BJ (cell line): Measurements from ENCODE around the gene ABHD16B. TPM values are rescaled to one million over a fixed set of nuclear protein-coding genes. Genes with fewer than 3 reads are reported as not detected.
"Not testable (repeated sequence)": the region's sequence is repeated elsewhere in the genome, so short reads cannot be mapped to it uniquely, and the experiment has no call there.

Experiments
- CTCF ChIA-PET: fragments of 350-600 bp; formaldehyde crosslinking; extraction: SDS; loops from one replicate; lab custom pipeline; 2021; ENCODE audit warnings: antibody characterized with exemption, inconsistent platforms; lab: Yijun Ruan, JAX
- POLR2A ChIA-PET: fragments of 300-600 bp; sonication (Branson Sonifier 250); formaldehyde crosslinking; extraction: SDS; loops from one replicate; lab custom pipeline; 2021; ENCODE audit warnings: antibody characterized with exemption; lab: Charles Lee
- DNase-seq: peaks from one replicate; pipeline ENCODE4 v3.0.0-alpha.2; 2011; ENCODE audit warnings: low read depth
- H3K27me3 ChIP-seq: 2 replicates; pipeline ENCODE4 v1.6.0; 2011; ENCODE audit warnings: low read length; ENCODE audit not compliant: control insufficient read depth, insufficient read depth
- H3K36me3 ChIP-seq: 2 replicates; pipeline ENCODE4 v1.5.1; 2011; ENCODE audit warnings: low read length; ENCODE audit not compliant: control insufficient read depth, insufficient read depth
- H3K4me3 ChIP-seq: 2 replicates; pipeline ENCODE4 v1.5.1; 2011; ENCODE audit warnings: low read depth, mild to moderate bottlenecking, control low read depth, low read length
- CTCF ChIP-seq: IDR thresholded peaks from 2 replicates; pipeline ENCODE4 v1.5.1; 2011; ENCODE audit warnings: low read depth, mild to moderate bottlenecking, control low read depth, inconsistent platforms, low read length, moderate library complexity; ENCODE audit not compliant: insufficient read depth
- polyA plus RNA-seq: library from polyadenylated mRNA; depleted of rRNA; stranded (reverse); fragments of >200 nt; gene quantifications from 2 replicates; pipeline ENCODE4 v1.2.3, GENCODE V29; 2011

ABHD16B gene
- polyA plus RNA-seq, 1 experiment, result not detected

- ChIA-PET POLR2A (no interaction called here), CTCF (interaction anchor here (0.9 kb wide), 1 partner anchor 31 kb away, joined by 4 read pairs; no protein-coding TSS in a partner anchor)
- Histone ChIP-seq H3K36me3 (no peaks in the 10 kb centered on the region), H3K4me3 (no peak overlapping the region), H3K27me3 (0 out of 2 replicates have a peak, but pooled peaks cover 2% of the 10 kb centered on the region)
- DNase-seq, result no peak
- TF ChIP-seq CTCF, result no peak
Measured at GRCh38 chr20:63848003-63848911, 13.0 kb upstream of the ABHD16B start.

GRCh38 chr20:63850689-63851547 is 10.4 kb upstream of the ABHD16B start:
- Histone ChIP-seq H3K4me3 (no peak overlapping the region), H3K27me3 (peaks cover 1% of the 10 kb centered on the region), H3K36me3 (no peaks in the 10 kb centered on the region)
- POLR2A ChIA-PET, result no interaction called here
- DNase-seq, result no peak
- CTCF ChIA-PET, result no interaction called here
- TF ChIP-seq CTCF, result no peak

GRCh38 chr20:63851548-63851943 is 9.8 kb upstream of the ABHD16B start:
- H3K36me3 ChIP-seq, H3K4me3 ChIP-seq, POLR2A ChIA-PET, DNase-seq, H3K27me3 ChIP-seq, CTCF ChIA-PET: not testable (repeated sequence)

GRCh38 chr20:63853733-63854068 is 7.6 kb upstream of the ABHD16B start:
- H3K27me3 ChIP-seq, POLR2A ChIA-PET, H3K36me3 ChIP-seq, DNase-seq, H3K4me3 ChIP-seq: not testable (repeated sequence)
- CTCF ChIA-PET, result interaction anchor here (1.2 to 3.0 kb wide), 4 partner anchors 11 to 316 kb away, joined by 3 to 16 read pairs (median 4); partner anchors contain the start of genes PTK6 and TPD52L2

GRCh38 chr20:63854069-63854765 is 7.1 kb upstream of the ABHD16B start:
- ChIA-PET CTCF (interaction anchor here (1.2 to 3.0 kb wide), 5 partner anchors 10 to 316 kb away, joined by 3 to 16 read pairs (median 4); partner anchors contain the start of genes PTK6 and TPD52L2), POLR2A (no interaction called here)
- no peak for TF ChIP-seq CTCF
- DNase-seq, result no peak
- peaks cover 2% of the 10 kb centered on the region for H3K27me3 ChIP-seq
- no peaks in the 10 kb centered on the region for H3K36me3 ChIP-seq
- H3K4me3 ChIP-seq, result no peak overlapping the region
